ENCODE results near the gene SLCO4A1.

SLCO4A1 gene

DNA sequence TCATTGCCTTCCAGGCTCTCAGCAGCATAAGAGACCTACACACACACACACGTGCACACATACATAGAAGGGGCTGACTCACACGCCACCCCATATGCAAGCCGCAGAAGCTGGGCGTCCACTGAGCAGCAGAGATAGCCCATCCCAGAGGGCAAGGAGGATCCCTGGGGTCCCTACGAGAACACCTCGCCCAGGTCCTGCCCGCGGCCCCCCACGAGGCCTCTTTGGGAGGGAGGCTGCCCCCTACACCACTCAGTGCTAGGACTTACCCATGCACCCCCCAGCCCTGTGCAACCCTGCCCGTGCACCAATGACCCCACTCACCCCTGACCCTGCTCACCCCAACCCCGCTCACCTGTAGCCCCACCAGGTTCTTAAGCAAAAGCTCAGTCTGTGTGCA lies 45.8 kb downstream of the SLCO4A1 start:
- DNase-seq, result no peak

DNA sequence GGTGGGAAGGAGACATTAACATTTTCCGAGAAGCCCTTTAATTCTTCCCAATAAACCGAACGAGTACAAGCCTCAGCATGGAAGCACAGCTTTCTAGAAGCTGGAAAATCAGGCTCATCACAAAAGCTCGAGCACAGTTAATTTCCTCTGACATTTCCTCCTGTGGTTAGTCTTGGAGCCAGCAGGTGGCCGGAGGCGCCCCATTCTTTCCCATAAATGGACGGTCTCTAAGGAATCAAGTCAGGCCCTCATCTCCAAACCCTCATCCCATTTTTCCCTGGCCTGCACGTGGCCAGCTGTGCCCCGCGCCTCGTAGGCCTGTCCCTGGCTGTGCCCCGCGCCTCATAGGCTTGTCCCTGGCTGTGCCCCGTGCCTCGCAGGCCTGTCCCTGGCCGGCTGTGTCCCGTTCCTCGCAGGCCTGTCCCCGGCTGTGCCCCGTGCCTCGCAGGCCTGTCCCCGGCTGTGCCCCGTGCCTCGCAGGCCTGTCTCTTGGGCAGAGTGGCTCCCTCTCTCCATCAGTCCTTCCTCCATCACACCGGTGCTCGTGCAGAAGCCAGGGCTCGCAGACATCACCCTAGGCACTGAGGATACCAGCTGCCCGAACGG lies 46.7 kb downstream of the SLCO4A1 start:
- no peak for DNase-seq

DNA sequence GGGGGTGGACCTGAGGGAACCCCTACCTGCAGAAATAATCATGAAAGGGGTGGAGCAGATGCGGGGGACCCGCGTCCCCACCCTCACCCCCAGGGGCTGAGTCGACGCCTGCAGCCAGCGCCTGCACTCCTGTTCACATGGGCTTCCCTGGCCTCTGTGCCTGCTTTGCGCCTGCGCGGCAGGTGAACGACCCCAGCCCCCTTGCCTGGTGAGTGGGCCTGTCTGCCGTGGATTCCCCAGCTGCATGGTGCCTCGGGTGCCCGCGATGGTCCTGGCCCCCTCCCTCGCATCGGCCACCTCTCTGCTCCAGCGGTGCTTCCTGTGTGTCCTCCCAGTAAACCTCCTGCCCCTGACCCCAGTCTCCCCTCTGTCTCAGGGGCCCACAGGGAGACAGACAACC lies 47.6 kb downstream of the SLCO4A1 start:
- DNase-seq, result no peak

DNA sequence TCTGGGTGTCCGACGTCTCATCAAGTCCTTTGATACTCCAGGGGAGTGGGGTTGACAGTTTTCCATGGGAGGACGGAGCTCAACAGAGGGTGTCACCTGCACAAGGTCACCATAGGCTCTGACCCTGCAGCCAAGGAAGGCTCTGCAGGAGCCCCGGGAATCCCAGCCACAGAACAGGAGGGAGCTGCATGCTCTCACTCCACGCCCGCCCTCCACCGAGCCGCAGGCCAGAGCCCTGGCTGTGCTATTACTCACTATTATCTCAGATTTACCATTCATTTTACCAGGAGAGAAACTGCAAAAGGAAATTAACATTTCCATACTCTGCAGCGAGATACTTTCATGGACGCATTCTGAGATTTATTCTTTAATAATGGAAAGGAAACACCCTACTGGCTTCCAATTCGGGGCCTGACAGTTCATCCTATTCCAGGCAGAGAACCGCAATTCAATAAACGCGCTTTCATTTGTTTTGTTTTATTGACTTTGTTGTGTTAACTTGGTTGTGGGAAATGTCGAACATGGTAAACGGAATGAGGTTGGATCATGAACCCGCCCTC lies 48.0 kb downstream of the SLCO4A1 start:
- no peak for DNase-seq

DNA sequence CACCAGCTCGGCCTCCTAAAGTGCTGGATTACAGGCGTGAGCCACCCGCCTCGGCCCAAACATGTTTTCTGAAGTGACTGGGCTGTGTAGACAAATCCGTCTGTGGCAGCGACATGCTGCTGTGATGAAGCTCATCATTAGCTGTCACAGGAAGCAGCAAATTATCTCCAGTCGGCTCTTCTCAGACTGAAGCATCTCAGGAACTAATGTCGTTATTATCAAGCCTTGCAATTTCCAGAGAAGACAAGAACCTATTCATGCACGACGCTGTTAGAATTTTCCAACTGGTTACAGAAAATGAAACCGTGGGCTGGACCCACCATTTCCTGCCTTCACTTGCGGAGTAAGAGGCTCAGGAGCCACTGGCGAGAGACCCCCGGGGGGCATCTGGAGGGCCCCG lies 49.2 kb downstream of the SLCO4A1 start:
- DNase-seq, result no peak

DNA sequence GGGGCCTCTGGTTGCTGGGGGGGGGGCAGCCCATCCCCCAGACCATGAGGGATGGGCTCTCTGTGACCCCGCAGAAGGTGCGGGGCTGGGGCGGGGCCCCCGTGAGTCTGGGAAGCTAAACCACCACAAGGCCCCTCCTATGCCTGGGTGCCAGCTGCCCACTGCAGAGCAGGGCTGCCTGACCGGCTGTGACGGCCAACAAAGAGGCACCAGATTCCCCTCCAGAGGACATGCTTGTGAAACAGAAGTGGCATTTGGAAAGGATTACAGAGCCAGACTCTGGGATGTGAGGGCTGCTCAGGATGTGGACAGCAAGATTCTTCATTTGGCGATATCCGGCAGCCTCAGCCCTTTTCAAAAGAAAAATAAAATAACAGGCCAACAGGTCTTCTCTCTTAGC lies 49.9 kb downstream of the SLCO4A1 start:
- no peak for DNase-seq

DNA sequence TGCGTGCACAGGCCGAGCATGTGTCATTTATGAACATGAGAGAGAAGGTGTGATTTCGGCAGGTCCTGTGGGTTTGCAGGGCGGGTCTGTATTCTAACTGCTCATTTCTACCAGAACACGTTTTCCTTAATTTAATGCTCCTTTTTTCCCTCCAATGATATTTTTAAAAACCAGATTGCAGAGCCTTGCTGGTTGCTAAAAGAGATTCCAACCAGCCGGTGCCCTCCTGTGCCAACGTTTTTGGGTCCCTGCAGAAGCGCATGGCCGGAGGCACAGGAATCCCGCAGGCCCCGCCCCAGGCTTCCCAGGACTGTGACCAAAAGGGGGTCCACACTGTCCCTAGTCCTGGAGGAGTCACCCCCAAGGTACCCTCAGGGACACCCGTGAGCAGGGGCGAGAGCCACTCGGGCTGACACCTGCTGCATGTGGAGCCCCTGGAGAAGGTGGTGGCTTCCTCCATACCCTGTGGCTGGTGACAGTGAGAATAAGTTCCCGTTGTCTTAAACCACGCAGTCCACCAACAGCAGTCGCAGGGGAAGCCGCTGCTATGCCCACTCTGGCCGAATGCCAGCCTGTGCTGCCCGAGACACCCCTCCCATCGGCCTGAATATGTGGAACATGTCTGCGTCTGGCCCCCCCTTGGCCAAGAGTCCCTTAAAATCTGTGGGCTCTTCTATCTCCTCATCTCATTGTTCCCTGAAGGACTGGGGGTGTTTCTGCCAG lies 50.7 kb downstream of the SLCO4A1 start:
- peak; percentile 49 for DNase-seq

DNA sequence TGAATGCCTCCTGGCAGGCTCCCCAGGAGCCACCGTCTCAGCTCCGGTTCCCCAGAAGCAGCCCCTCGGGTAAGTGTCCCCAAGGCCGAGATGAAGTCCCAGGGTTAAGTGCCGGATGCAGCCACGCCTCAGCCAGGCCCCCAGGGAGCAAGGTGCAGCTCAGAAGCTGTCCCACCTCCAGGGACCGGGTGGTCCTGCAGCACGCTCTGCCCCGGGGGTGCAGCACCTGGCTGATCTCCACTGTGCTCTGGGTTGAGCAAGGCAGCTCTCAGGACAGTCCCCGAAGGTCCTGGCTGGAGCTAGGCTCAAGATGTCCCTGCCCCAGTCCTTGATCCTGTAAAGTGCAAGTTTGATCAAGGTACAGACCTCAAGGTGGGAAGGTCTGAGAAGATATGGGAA lies 51.2 kb downstream of the SLCO4A1 start:
- no peak for DNase-seq

DNA sequence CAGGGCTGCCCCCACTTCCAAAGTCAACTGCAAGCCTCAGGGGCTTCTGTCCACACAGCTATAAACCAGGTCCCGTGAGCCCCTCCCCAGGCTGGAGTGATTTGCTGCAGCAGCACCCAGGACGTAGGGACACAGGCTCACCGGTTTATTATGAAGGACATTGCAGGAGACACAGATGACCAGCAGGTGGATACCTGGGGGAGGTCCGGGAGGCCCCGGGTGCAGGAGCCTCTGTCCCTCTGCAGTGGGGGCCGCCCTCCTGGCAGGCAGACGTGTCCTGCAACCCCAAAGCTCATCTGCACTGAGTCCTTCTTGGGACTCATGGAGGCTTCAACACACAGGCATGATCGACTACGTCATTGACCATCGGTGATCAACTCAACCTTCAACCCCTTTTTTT lies 51.8 kb downstream of the SLCO4A1 start:
- DNase-seq, result no peak

DNA sequence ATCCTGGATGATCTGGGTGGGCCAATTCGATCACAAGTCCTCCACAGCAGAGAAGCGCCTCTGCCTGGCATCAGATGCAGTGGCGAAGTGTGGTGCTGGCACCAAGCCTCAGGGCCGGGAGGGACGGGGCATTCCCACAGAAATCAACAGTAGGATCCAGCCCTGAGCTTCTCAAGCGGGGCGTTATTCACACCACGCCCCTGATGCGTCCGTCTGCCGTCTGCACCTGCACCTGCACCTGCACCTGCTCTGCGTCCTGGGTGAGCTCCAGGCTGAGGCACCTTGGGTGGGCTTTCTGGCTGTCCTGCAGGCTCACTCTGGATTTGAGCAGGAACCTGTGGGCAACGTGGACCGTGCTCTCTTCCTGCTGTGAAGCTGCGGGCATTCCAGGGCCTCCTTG lies 52.6 kb downstream of the SLCO4A1 start:
- no peak for DNase-seq

DNA sequence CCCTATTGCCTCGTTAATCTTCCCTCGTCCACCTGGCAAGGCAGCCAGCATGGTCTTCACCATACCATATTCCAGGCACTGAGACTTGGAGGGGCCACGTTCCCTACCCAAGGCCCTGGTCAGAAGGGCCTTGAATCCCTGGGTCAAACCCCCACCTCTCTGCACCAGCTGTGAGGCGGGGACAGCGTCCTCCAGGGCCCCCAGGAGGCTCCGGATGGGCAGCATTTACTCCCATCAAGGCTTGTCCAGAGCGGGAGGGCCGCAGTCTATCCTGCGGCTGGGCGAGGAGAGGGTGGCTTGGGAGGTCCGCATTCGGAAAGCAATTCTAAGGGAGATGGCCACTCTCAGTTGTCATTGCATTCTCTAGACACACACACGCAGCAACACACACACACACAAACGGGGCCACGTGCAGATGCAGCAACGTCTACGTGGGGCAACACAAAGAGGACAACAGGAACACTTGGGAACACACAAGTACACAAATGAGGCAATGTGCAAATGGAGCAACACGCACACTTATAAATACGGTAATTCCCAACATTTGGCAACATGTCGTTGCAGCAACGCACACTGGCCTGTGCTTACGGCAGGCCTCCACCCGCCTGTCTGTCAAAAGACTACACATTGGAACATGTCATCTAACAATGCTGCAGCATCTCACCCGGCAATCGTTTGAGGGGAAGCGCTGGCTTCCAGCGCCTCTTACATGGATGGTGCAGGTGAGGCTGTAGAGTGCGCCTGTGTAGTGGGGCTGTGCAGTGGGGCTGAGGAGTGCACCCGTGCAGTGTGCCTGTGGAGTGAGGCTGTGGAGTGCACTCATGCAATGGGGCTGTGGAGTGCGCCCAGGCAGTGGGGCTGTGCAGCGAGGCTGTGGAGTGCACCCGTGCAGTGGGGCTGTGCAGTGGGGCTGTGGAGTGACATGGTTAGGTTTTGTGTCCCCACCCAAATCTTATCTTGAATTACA lies 53.4 kb downstream of the SLCO4A1 start:
- DNase-seq, result no peak

DNA sequence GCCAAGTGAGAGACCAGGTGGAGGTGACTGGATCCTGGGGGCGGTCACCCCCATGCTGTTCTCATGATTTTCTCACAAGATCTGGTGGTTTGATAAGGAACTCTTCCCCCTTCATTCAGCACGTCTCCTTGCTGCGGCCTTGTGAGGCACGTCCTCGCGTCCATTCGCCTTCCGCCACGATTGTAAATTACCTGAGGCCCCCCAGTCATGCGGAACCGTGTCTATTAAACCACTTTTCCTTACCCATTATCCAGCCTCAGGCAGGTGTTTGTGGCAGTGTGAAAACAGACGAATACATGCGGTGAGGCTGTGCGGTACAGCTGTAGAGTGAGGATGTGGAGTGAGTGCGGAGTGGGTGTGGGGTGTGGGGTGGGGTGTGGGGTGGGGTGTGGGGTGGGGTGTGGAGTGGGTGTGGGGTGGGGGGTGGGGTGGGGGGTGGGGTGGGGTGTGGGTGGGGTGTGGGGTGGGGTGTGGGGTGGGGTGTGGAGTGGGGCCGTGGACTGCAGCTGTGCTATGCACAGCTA lies 54.2 kb downstream of the SLCO4A1 start:
- DNase-seq, result no peak

DNA sequence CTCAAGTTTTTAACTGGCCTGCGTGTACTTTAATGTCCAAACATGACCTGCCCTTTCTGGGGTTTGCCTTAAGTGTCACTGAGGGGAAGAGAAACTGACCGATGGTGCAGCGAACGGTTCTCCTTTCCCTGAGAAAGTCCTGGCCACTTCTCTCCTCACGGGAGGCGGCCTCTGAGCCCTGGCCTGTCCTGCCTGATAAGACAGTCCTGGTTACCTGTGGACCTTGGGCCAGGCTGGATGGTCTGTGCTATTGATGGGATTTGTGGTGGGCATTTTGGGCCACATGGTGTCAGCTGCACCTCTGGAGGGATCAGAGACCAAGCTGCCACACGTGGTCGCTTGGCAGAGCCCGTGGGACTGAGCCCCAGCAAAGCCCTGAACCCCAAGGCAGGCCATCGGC lies 54.7 kb downstream of the SLCO4A1 start:
- DNase-seq, result no peak

DNA sequence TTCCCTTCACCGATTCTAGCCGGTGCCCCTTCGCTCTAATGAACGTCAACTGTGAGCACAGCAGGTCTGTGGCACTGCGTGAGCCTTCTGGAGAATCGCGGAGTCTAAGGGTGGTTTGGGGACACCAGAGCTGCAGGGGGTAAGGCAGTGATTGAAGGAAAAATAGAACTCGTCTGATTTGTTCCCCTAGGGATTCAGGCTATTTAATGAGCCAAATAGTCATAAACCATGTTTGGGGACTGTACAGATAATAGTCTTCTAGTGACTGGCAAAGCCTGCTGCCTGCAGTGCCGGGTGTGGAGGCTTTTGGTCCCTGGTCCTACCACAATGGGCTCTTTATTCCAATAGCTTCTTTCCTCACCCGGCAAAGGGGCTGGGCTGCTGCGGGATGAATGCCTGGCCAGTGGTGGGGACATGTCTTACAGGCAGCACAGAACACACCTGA lies 55.2 kb downstream of the SLCO4A1 start:
- DNase-seq, result no peak

DNA sequence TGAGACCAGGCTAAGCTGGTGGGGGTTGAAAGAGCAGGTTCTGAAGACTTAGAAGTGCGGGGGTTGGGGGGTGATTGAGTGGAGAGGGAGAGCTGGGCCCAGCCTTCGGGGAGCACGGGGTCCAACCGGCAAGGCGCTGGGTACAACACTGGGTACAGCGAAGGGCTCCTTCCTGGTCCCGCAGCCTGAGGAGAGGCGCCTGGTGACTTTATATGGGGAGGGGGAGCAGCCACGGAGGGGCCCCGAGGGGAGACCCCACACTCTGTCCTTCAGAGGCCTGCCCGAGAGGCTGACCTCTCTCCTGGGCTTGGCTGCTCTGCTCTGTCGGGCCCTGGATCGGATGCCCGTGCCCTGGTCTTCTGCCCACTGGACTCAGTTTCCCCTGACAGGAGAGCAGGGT lies 55.9 kb downstream of the SLCO4A1 start:
- DNase-seq, result no peak

DNA sequence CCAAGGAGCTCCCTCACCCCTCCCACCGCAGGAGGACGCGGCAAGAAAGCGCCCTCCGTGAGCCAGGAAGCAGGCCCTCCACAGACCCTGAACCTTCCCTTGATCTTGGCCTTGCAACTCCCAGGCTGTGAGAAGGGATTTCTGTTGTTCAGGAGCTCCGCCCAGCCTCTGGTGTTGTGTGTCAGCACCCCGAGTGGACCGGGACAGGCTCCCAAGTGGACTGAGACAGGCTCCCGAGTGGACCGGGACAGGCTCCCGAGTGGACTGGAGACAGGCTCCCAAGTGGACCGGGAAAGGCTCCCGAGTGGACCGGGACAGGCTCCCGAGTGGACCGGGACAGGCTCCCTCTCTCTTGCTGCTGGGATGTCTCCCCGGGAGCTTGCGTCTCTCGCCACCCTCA lies 57.0 kb downstream of the SLCO4A1 start:
- DNase-seq, result no peak

DNA sequence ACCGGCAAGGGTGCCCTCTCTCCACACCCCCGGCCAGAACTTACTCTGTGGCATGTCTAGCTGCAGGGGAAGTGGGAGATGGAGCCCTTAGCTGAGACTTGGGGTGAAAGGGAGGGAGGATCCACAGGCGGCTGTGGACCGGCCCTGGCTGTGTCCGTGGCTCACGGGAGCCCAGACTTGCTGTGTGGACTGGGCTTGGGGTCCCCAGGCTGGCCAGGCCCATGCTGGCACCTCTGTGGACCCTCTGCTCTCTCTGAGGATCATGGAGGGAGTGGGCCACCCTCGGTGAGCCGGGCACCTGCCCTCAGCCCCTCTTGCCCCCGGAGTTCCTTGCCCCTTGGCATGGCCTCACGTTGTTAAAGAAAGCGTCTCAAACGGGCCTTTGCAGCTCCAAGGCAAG lies 57.4 kb downstream of the SLCO4A1 start:
- no peak for DNase-seq

DNA sequence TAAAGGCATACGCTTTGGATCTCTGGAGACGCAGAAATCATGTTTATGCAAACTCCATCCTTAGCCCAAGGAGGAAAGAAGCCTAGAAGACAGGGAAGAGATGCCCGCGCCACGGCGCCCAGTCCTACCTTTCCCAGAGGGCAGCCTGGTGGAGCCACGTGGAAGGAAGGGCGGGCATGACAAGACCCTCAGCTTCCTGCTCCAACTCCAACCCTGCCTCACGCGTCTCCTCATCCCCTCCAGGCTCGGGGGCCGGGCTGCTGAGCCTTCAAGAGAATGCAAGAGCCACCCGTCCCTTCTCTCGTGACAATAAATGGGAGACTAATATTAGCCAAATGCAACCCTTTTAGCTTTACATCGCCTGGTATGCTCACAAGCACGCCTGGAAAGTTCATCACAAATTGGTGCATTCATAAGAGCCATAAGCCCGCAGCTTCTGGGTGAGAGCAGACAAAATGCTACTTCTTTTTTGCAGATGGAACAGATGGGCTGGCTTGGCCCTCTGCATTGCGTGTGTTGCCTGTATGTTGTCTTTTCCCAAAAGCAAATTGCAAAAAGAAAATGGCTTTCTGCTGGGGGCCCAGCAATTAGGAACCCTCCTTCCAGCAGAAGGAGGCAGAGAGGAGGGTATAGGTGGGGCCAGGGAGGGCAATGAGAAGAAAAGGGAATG lies 58.1 kb downstream of the SLCO4A1 start:
- no peak for DNase-seq

DNA sequence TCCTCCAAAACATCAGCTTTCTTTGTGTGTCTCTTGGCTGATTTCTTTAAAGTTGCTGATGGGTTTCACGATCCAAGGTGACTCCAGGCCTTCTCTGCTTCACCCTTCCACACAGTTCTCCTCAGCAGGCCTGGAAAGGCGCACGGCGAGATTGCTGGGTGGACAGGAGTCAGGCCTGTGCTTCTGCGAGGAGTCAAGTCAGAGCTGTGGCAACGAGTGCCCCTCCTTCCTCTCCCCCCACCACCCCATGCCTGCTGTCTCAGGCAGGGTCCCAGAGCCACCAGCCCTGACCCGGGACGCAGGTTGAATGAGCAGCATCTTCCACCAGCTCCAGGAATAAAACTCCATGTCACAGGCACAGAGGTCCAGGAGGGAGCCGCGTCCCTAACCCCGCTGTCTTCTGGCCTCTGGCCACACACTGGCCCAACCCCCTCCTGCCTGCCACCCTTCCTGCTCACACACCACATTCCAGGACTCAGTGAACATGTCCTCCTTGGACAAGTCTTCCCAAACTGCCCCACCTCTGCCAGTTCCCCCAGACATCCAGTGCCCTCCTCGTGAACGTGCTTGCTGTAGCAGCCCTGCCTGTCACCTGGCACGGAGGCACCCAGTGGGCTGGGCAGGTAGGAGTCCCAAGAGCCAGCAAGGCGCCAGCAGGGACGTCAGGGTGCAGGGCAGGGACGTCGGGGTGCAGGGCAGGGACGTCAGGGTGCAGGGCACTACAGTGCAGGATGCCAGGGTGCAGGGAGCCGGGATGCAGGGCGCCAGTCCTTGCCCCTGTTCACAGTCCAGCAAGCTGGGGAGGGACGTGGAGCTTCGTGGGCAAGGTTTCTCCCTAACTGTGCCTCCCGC lies 59.1 kb downstream of the SLCO4A1 start:
- DNase-seq, result no peak

DNA sequence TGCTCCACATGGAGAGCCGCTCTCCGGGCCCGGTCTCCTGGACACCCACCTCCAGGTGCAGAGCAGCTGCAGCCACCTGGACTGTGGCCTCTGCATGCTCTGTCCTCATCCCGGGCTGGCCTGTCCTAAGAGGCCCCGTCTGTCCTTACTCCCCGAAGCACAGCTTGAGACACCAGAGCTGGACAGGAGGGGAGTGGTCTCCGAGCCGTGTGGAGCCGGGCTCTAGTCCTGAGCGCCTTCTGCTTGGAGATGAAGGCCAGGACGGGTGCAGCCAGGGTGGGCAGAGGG lies 59.7 kb downstream of the SLCO4A1 start:
- DNase-seq, result no peak

DNA sequence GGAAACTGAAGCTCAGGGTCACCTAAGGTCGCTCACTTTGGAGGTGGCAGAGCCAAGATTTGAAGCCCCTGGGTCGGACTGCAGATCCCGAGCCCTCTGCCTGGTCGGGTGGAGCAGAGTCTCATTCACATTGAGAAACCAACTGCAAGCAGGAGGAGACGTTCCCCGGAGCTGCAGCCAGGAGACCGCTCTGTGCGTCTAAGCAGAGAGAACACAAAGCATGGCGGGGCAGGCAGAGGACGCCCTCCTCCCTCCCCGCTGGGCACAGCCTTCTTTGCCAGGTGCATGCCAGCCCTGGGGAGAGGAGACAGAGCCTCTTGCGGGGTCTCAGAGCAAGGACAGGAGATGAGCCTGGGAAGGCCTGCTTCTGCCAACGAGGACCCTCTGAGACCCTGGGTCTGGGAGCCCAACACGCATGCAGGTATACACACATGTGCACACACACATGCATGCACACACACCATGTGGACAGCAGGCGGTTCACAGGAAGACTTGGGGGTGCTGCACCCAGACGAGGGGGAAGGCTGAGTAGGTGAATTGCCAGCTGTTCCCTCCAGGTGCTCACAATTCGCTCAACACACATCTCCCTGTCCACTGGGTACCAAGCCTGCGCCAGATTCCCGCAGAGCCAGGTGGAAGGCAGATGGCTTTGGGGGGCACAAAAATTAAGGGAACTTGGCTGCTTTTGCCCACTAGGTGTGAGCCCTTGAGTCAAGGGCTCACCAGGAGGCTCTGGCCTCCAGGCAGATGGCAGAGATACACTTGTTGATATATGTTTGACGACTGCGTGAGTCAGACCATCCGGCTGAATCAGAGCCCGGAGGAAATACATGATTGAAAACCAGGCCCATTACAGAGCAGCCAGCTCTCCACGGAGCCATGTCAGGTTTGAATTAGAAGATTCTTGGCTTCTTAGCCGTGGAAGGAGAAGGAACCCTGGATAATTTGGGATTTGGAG lies 60.9 kb downstream of the SLCO4A1 start:
- peak; percentile 70 for DNase-seq
